ENCODE results near the gene NLGN4X.

DNA sequence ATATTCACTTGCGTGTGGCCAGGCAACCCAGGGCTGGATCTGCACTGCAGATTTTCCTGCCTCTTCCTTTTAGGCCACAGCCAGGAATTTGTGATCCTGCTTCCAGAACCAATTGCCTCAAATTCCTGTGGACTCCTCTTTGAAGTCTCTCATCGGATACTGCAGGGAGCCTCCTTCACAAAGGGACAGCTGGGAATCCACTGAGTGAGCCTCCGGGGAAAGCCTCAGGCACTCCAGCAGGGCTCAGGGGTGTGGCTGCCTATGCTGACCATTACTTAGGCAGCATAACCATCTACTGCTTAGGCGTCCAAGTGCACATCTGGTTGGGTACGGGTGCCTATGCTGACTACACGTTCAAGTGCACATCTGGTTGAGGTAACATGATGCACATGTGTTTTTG, 321.5 kb downstream of the NLGN4X start:
- TF ChIP-seq, protein P1, sequence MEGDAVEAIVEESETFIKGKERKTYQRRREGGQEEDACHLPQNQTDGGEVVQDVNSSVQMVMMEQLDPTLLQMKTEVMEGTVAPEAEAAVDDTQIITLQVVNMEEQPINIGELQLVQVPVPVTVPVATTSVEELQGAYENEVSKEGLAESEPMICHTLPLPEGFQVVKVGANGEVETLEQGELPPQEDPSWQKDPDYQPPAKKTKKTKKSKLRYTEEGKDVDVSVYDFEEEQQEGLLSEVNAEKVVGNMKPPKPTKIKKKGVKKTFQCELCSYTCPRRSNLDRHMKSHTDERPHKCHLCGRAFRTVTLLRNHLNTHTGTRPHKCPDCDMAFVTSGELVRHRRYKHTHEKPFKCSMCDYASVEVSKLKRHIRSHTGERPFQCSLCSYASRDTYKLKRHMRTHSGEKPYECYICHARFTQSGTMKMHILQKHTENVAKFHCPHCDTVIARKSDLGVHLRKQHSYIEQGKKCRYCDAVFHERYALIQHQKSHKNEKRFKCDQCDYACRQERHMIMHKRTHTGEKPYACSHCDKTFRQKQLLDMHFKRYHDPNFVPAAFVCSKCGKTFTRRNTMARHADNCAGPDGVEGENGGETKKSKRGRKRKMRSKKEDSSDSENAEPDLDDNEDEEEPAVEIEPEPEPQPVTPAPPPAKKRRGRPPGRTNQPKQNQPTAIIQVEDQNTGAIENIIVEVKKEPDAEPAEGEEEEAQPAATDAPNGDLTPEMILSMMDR (IDR thresholded peaks at IDR 0.05) = no peak
- TF ChIP-seq EP300 (IDR thresholded peaks at IDR 0.05) (no peak), POLR2A (IDR thresholded peaks at IDR 0.05) (no peak)

Measured in upper lobe of left lung (tissue), 4 donors.